ENCODE measurements around the gene IGFN1.
A peak's percentile ranks its signal among the peaks of the same experiment; 100 is the strongest.
"Not testable (repeated sequence)": the region's sequence is repeated elsewhere in the genome, so short reads cannot be mapped to it uniquely, and the experiment has no call there.

The IGFN1 gene

DNA sequence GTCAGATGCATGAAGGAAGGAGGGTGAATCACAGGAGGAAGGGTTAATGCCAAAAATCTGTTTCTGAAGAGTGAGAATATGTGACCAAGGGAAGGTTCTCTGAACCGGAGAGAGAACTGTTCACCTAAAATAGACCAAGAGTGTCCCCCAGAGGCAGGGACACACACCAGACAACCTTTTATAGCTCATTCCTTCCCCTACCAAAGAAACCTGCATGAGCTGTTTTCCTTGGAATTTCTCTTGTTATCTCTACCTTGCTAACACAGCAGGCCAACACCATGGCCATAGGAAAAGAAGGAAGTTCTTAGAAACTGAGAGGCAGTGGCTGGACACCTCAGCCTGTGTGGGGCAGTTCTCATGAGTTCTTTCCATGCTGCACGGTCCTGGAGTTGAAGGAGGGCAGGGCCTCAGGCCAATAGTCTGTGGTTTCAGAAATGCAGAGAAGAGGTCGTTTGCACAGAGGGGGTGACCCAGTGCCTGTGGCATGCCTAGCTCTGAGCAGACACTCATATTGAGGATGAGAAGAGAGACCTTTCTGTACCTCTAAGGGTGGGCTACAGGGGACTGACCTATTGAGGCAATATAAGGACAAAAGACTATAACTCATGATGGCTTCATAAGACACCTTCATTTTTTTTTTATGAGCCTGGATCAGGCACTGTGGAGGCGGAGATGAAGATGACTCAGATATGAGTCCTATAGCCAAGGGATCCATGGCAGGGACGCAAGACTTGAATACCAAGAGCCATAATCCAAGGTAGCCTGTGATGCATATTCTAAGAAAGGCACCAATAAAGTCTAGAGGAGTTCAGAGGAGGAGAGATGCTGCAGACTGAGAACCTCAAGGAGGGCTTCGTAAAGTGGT is 39.4 kb downstream of the IGFN1 start:
- DNase-seq (ENCODE audit: low spot score) = peak; percentile 8
- TF ChIP-seq, protein P1, sequence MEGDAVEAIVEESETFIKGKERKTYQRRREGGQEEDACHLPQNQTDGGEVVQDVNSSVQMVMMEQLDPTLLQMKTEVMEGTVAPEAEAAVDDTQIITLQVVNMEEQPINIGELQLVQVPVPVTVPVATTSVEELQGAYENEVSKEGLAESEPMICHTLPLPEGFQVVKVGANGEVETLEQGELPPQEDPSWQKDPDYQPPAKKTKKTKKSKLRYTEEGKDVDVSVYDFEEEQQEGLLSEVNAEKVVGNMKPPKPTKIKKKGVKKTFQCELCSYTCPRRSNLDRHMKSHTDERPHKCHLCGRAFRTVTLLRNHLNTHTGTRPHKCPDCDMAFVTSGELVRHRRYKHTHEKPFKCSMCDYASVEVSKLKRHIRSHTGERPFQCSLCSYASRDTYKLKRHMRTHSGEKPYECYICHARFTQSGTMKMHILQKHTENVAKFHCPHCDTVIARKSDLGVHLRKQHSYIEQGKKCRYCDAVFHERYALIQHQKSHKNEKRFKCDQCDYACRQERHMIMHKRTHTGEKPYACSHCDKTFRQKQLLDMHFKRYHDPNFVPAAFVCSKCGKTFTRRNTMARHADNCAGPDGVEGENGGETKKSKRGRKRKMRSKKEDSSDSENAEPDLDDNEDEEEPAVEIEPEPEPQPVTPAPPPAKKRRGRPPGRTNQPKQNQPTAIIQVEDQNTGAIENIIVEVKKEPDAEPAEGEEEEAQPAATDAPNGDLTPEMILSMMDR (IDR thresholded peaks at IDR 0.05; ENCODE audit: extremely low read depth, insufficient read depth, missing control alignments) = no peak
- in situ Hi-C loops (cut with MboI; ENCODE audit: low pct_unique_long_range_greater_than_20kb, low sequenced_read_pairs, unreplicated experiment) = no loop called here

DNA sequence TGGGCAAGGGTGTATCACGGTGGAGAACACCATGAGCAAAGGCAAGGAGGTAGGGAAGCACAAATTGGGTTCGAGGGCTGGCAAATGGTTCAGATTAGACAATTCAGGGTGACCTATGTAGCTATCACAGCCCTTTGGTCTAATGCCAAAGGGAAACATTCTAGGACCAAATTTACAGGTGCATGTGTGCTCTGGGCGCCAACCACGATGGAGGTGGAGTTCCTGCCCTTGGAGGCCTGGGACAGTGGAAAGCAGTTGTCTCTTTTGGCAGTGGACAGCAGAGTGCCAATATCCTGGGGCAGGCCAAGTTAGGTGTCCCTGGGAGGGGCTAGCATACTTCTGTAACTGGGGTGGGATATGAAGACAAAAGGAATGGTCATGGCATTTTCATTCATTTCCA is 40.1 kb downstream of the IGFN1 start:
- in situ Hi-C loops (cut with MboI; ENCODE audit: low pct_unique_long_range_greater_than_20kb, low sequenced_read_pairs, unreplicated experiment) = no loop called here
- DNase-seq (ENCODE audit: low spot score) = no peak
- TF ChIP-seq, protein P1 (IDR thresholded peaks at IDR 0.05; ENCODE audit: extremely low read depth, insufficient read depth, missing control alignments) = no peak

DNA sequence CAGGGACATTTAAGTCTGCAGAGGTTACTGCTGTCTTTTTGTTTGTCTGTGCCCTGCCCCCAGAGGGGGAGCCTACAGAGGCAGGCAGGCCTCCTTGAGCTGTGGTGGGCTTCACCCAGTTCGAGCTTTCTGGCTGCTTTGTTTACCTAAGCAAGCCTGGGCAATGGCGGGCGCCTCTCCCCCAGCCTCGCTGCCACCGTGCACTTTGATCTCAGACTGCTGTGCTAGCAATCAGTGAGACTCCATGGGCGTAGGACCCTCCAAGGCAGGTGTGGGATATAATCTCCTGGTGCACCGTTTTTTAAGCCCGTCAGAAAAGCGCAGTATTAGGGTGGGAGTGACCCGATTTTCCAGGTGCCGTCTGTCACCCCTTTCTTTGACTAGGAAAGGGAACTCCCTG is 49.0 kb downstream of the IGFN1 start:
- DNase-seq (ENCODE audit: low spot score); in situ Hi-C loops (cut with MboI; ENCODE audit: low pct_unique_long_range_greater_than_20kb, low sequenced_read_pairs, unreplicated experiment): not testable (repeated sequence)

DNA sequence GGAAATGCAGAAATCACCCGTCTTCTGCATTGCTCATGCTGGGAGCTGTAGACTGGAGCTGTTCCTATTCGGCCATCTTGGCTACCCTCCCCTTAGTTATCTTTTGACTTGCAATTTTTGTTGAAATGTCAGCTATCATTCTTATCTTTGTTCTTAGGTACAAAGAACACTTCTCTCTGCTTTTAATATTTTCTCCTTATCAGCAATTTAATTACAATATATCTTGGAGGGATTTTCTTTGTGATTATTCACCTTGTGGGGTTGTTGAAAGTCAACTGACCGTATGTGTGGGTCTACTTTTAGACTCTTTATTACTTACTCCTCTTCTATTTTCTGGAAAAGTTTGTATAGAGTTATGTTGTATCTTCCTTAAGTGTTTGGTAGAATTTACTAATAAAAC is 49.5 kb downstream of the IGFN1 start:
- in situ Hi-C loops (cut with MboI; ENCODE audit: low pct_unique_long_range_greater_than_20kb, low sequenced_read_pairs, unreplicated experiment) = no loop called here
- TF ChIP-seq, protein P1 (IDR thresholded peaks at IDR 0.05; ENCODE audit: extremely low read depth, insufficient read depth, missing control alignments) = no peak
- no peak for DNase-seq (ENCODE audit: low spot score)

DNA sequence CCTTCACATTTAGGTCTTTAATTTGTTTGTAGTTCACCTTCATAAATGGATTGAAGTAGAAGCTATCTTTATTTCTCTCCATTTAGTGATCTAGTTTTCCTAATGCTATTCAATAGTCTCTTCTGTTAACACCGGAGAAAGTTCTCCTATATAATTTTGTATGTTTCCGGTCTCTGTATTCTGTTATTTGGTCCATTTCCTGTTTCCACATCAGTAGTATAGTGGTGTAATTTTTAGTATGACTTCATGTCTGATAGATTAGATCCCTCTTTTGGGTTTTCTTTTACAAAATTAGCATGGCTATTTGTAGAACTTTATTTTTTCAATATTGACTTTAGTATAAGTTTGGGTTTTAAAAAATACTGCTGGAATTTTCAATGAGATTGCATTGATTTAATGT is 51.1 kb downstream of the IGFN1 start:
- in situ Hi-C loops (cut with MboI; ENCODE audit: low pct_unique_long_range_greater_than_20kb, low sequenced_read_pairs, unreplicated experiment) = no loop called here
- DNase-seq (ENCODE audit: low spot score) = no peak
- TF ChIP-seq, protein P1 (IDR thresholded peaks at IDR 0.05; ENCODE audit: extremely low read depth, insufficient read depth, missing control alignments) = no peak

DNA sequence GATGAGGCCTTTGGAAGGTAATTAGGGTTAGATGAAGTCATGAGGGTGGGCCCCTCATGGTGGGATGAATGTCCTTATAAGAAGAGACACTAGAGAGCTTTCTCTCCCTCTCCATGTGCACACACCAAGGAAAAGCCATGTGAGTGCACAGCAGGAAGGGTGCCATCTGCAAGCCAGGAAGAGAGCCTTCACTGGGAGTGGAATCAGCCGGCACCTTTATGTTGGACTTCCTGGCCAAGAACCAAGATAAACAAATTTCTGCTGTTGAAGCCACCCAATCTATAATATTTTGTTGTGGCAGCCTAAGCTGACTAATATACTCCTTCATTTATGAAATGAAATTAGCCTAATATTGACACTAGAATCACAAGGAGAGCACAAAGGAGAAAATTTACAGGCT is 54.5 kb downstream of the IGFN1 start:
- in situ Hi-C loops (cut with MboI; ENCODE audit: low pct_unique_long_range_greater_than_20kb, low sequenced_read_pairs, unreplicated experiment) = no loop called here

More for the DNA sequence above, 54.5 kb downstream of the IGFN1 start:
- no peak for DNase-seq (ENCODE audit: low spot score)
- TF ChIP-seq, protein P1 (IDR thresholded peaks at IDR 0.05; ENCODE audit: extremely low read depth, insufficient read depth, missing control alignments) = no peak
